SIG-M5 treated with dmso at 0.1 percent for 504 hours (cell line): ENCODE results near the gene ARHGAP22.
A peak's percentile ranks its signal among the peaks of the same experiment; 100 is the strongest.

Experiments
- DNase-seq: peaks from one replicate; lab custom pipeline; 2025; ENCODE audit not compliant: unreplicated experiment; lab: John Stamatoyannopoulos, UW

ARHGAP22 gene

GRCh38 chr10:48589266-48589665, 15.6 kb downstream of the ARHGAP22 start:
- DNase-seq, result no peak

- no peak for DNase-seq
Observed at GRCh38 chr10:48587819-48588218, 17.1 kb downstream of the ARHGAP22 start.

DNA sequence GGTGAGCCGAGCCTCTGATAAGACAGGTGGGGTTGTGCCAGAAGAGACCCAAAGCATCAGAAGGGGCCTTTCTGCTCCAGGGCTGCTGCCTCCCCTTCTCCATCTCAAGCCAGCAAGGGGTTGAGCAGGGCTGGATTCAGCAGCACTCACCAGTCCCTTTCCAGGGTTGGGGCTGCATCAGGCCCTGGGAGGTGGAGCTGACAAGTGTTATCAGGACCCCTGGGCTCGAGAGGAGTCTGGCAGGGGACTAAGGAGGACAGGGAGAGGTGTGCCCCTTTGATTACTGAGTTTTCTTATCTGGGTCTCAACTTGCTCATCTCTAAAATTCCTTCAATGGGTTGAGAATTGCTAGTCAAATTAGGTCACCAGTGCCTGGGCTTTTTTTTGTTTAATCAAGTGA, 17.8 kb downstream of the ARHGAP22 start:
- DNase-seq, result no peak

- no peak for DNase-seq
Observed at GRCh38 chr10:48582970-48583369, 21.9 kb downstream of the ARHGAP22 start.

DNA sequence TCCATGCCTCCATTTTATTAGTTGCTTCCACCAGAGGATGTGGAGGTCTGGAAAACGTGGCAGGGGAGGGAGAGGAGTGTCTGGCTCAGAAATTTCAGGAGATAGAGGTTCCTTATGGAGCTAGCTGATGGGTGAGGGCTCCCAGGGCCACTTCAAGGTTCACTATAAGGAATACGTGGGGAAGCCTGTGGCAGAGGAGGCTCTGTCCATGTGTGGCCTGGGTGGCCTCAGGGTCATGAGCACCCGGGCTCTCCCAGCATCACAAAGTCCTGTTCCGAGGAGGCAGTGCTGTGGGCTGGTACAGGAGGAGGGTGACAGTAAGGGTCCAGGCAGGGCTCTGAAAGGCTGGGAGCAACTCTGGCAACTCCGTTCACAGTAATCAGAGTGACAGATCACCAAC, 24.6 kb downstream of the ARHGAP22 start:
- DNase-seq, result no peak

GRCh38 chr10:48579251-48579960, 25.5 kb downstream of the ARHGAP22 start:
- no peak for DNase-seq

DNA sequence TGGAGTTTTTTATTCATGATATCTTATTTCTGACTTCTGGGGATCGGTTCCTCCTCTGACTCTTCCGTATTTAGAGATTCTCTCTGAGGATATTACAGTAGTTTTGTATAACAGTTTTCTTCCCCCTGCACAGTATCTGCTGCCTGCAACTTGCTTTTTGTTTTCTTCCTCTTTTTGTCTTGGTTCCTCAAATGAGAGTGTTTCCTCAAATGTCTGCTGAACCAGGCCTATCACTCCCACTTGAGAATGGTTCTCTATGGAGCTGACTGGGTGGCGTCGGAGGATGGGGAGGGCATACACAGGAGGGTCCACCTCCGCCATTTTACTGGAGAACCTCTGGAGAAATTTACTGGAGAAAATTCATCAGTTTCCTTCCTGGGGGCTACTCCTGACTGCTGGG, 27.7 kb downstream of the ARHGAP22 start:
- DNase-seq, result peak; percentile 97

GRCh38 chr10:48576501-48576900, 28.4 kb downstream of the ARHGAP22 start:
- DNase-seq, result no peak

- no peak for DNase-seq
Observed at GRCh38 chr10:48575901-48576300, 29.0 kb downstream of the ARHGAP22 start.

DNA sequence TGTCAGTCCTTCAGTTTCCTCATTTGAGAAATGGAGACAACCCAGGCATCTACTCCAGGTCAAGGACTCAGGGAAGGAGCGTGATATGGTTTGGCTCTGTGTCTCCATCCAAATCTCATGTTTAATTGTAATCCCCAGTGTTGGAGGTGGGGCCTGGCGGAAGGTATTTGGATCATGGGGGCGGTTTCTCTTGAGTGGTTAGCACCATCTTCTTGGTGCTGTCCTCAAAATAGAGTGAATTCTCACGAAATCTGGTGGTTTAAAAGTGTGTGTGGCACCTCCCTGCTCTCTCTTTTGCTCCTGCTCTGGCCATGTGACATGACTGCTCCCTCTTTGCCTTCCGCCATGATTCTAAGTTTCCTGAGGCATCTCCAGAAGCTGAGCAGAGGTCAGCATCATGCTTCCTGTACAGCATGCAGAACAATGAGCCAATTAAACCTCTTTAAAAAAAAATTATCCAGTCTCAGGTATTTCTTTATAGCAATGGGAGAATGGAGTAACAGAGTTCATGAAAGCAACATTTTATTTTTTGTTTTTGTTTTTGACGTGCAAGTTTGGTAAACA, 30.0 kb downstream of the ARHGAP22 start:
- DNase-seq, result no peak

DNA sequence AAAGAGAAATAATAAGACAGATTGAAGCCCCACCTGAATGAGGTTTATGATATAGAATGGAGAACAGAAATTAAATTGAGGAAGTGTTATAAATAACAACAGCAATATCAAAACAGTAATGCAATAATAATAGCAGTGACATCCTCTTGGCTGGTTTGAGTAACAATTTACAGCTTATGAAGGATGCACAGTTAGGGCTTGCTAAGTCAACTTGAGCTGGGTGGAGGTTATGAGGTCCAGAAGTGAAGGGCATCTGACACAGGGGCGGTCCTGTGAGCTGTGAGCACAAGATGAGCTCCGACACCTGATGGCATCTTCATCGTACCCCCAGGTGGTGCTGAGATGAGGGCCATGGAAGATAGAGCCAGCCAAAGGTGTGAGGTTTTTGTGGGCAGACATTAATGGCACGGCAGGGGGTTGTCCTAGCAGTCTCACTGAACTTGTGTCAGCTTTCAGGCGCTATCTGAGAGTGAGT, 30.5 kb downstream of the ARHGAP22 start:
- peak; percentile 6 for DNase-seq

GRCh38 chr10:48573045-48573444, 31.8 kb downstream of the ARHGAP22 start:
- DNase-seq, result no peak

- DNase-seq, result no peak
Observed at GRCh38 chr10:48572414-48572813, 32.5 kb downstream of the ARHGAP22 start.

DNA sequence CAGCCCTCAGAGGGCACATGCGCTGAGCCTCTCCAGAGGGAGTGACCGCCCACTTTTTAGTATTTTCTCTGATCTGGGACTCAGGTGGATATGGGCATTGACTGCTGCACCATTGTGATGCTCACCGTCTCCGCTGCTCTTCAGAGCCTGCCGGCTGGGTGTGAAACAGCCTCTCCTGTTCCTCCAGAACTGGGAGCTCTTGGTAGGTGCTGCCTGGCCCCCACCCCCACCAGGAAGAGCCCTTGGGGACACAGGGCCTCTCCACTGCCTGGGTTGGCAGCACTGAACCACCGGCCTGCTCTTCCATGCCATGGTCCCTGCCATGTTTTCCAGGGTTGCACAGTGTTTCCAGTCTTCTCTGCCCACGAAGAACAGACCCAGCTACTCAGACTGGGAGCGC, 36.3 kb downstream of the ARHGAP22 start:
- no peak for DNase-seq

DNA sequence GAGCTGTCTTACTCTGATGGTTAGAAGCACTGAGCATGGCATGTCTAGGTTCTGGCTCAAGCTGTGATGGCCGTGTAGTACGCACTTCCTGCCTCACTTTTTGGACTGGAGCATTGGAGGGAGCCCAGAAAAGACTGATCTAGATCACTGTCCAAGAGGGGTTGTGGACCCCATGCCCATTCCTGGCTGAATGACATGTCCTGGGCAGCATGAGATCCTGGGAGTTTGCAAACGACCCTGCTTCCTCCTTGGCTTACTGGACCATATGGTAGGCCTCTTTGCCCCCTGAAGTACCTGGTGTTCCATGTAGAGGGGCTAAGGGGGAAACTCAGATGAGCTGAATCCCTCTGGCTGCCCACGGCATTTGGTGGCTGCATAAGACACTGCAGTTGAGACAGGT, 36.7 kb downstream of the ARHGAP22 start:
- no peak for DNase-seq

- DNase-seq, result no peak
Observed at GRCh38 chr10:48567346-48567745, 37.5 kb downstream of the ARHGAP22 start.

- no peak for DNase-seq
Observed at GRCh38 chr10:48564466-48565160, 40.3 kb downstream of the ARHGAP22 start.

- DNase-seq, result no peak
Observed at GRCh38 chr10:48557511-48558123, 47.3 kb downstream of the ARHGAP22 start.

- DNase-seq, result no peak
Observed at GRCh38 chr10:48556713-48557112, 48.2 kb downstream of the ARHGAP22 start.

DNA sequence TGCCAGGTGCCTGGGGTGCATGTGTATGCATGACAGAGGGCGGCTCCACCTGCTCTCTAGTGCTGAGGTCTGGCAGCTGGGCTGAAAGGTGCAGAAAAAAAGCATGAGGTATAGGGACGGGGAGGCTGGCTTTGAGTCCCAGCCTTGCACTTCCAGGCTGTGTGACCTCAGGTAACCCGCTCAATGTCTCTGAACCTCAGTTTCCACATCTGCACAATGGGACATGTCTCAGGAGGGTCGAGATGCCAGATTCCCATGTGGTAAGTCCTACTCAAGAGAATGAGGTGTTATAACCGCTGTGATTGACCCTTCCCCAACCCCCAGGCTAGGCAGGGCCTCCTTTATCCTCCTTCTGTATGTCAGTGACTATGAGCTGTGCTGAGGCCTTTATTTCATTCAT, 48.8 kb downstream of the ARHGAP22 start:
- no peak for DNase-seq

DNA sequence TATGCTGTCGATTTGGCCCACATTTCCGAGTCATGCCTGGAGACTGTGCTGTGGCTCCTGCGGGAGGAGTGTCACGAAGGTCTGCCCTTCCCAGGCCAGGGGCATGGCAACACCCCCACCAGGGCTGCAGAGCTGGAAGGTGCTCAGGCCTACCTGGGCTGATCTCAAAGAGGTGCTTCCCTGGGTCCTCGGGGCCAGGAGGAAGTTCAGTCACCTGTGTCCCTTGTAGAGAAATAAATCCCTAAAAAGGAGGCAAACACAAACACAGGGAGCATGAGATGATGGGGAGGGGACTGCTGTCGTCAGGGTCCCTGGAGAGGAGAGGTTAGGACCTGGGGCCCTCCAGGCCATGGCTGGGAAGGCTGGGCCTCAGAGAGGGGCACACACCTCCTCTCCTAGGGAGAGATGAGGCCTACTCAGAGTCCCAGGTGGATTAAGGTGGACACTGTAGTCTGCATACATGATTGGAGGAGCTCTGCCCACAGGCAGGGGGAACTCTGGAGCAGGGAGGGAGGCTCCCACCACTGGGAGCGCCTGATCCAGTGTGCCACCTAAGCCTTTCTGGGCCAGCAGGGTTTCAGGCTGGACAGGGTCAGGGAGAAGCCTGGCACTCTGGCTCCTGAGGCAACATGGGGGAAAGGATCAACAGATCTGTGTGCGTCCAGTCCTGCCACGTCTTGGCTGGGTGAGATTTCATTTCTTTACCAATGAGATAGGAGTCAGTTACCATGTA, 49.4 kb downstream of the ARHGAP22 start:
- no peak for DNase-seq
